Activated T-cell treated with anti-CD3 and anti-CD28 coated beads, Interleukin-2, amount 50 U/mL, for 4 hours (primary cell): ENCODE data around the gene PALS2. TPM values are rescaled to one million over a fixed set of nuclear protein-coding genes. Genes with fewer than 3 reads are reported as not detected.

Experiments
- ATAC-seq, 2 donors: fragments of 200-7000 bp; cut with Tn5 transposase; one replicate each; pipeline ENCODE4 v1.10.0; 2021
- DNase-seq: peaks from one replicate; pipeline ENCODE4 v3.0.0-alpha.2; 2020
- H3K27me3 Mint-ChIP-seq: one replicate; pipeline ENCODE4 v1.8.0; 2021; ENCODE audit warnings: low read depth, mixed read lengths
- H3K36me3 Mint-ChIP-seq: one replicate; pipeline ENCODE4 v1.8.0; 2022; ENCODE audit warnings: mixed read lengths; ENCODE audit not compliant: insufficient read depth
- H3K4me1 Mint-ChIP-seq: one replicate; pipeline ENCODE4 v1.8.0; 2021; ENCODE audit warnings: low read depth, mixed read lengths
- H3K4me3 Mint-ChIP-seq: one replicate; pipeline ENCODE4 v1.8.0; 2021; ENCODE audit warnings: mild to moderate bottlenecking, moderate library complexity, mixed read lengths
- H3K9me3 Mint-ChIP-seq: one replicate; pipeline ENCODE4 v1.8.0; 2021; ENCODE audit warnings: mixed read lengths
- total RNA-seq, 3 donors: library from RNA; stranded (reverse); gene quantifications; one replicate each; pipeline ENCODE4 v1.2.1, GENCODE V29; 2021

Gene PALS2, protein sequence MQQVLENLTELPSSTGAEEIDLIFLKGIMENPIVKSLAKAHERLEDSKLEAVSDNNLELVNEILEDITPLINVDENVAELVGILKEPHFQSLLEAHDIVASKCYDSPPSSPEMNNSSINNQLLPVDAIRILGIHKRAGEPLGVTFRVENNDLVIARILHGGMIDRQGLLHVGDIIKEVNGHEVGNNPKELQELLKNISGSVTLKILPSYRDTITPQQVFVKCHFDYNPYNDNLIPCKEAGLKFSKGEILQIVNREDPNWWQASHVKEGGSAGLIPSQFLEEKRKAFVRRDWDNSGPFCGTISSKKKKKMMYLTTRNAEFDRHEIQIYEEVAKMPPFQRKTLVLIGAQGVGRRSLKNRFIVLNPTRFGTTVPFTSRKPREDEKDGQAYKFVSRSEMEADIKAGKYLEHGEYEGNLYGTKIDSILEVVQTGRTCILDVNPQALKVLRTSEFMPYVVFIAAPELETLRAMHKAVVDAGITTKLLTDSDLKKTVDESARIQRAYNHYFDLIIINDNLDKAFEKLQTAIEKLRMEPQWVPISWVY
- total RNA-seq: 10 to 100 TPM; 38.3 to 47.4 (median 46.4) TPM

DNA sequence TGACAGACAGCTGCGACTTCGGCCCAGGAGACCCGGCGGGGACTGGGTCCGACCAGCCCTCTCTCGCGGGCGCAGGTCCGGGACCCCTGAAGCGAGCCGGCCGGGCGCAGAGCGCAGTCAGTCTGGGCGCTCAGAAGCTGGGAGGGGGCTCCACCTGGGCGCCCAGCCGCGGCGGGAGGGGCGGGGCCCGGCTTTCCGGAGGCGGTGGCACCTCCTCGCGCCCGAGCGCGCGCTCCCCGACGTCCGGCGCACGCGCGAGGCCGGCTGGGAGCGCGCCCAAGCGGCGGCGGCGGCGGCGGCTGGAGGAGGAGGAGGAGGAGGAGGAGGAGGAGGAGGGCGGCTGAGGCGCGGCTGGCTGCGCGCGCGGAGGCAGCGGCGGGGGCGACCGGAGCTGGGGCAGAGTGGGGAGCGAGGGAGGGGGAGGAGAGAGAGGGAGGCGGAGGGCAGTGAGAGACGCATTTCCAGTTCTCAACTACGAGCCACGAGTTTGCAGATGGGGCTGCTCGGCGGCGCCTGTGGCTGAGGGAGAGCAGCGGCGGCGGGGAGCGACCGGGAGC, at the start of gene PALS2:
Gene PALS2 (plus strand): TSS at position 456 of the 557 bp plus-strand sequence. CDS start 50,216 bp downstream, outside the sequence.
- Mint-ChIP-seq H3K27me3 (peaks cover 2% of the 10 kb centered on the region), H3K36me3 (no peaks in the 10 kb centered on the region), H3K4me3 (peak within 1 kb of the TSS; percentile 95), H3K9me3 (no peaks in the 10 kb centered on the region), H3K4me1 (peaks cover 35% of the 10 kb centered on the region)
- ATAC-seq (peak; percentile 60 to 65), DNase-seq (peak; percentile 82)

DNA sequence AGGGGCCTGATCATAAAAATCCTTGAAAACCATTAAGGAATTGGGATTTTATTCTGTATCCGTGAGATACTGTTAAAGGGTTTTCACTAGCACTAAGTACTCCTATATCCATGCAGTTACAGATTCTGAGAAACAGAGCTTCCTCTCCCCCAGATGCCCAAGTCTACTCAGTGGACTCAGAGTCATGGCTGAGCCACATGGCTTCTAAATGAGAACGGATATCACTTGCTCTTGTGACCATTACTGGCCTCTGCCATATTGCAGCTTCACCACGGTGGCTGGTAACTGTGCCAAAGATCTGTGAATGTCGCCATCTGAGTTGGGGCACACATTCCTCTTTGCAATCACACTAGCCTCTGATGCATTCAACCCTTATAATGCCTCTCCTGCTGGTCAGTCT, 42.0 kb upstream of the PALS2 start:
- H3K9me3 Mint-ChIP-seq: no peaks in the 10 kb centered on the region
- H3K4me1 Mint-ChIP-seq: no peaks in the 10 kb centered on the region
- ATAC-seq: no peak
- peaks cover 2% of the 10 kb centered on the region for H3K27me3 Mint-ChIP-seq
- H3K4me3 Mint-ChIP-seq: no peak overlapping the region
- DNase-seq: no peak
- H3K36me3 Mint-ChIP-seq: no peaks in the 10 kb centered on the region

DNA sequence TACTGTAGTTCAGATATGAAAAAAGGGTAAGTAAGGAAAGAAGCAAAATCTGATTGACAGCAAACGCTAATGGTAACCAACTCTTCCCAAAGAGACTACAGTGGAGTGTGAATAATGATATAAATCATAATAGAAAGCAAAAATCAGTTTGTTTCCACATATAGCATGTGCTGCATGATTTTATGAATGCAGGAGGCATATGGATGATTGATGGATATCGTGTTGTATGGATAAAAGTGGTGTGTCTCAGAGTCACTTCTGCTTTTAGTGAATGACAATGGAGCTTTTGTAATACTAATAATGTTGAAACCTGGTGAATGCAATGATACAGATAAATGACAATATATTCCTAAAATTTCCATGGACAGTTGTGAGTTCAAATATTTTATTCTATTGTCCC, 36.6 kb upstream of the PALS2 start:
- Mint-ChIP-seq H3K4me3 (no peak overlapping the region), H3K9me3 (no peaks in the 10 kb centered on the region), H3K4me1 (no peaks in the 10 kb centered on the region), H3K27me3 (no peaks in the 10 kb centered on the region), H3K36me3 (no peaks in the 10 kb centered on the region)
- ATAC-seq (no peak), DNase-seq (no peak)

DNA sequence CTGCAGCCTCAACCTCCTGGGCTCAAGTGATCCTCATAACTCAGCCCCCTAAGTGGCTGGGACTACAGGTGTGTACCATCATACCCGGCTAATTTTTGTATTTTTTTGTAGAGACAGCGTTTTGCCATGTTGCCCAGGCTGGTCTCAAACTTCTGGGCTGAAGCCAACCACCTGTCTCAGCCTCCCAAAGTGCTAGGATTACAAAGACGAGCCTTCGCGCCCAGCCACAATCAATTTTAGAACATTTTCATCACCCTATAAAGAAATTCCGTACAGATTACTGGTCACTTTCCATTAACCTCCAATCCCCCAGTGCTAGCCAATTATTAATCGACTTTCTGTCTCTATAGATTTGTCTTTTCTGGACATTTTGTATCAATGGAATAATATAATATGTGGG, 32.3 kb upstream of the PALS2 start:
- H3K4me3 Mint-ChIP-seq: no peak overlapping the region
- ATAC-seq: no peak
- no peaks in the 10 kb centered on the region for H3K9me3 Mint-ChIP-seq
- no peaks in the 10 kb centered on the region for H3K36me3 Mint-ChIP-seq
- DNase-seq: no peak
- H3K27me3 Mint-ChIP-seq: peaks cover 5% of the 10 kb centered on the region
- no peaks in the 10 kb centered on the region for H3K4me1 Mint-ChIP-seq

DNA sequence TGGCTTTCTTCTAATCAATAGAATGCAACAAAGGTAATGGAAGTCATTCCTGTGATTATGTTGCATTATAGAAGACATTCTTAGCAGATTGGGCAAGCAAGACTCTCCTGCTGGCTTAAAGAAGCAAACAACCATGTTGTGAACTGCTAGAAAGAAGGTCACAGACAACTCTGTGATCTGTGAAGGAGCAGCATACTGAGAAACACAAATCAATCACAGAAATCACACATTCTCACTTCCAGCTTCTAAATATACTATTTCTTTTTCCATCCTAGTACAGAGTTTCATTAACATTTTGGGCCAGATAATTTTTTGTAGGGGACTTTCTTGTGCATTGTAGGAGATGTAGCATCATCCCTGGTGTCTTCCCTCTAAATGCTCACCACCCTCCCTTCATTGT, 28.0 kb upstream of the PALS2 start:
- Mint-ChIP-seq H3K9me3 (no peaks in the 10 kb centered on the region), H3K27me3 (peaks cover 10% of the 10 kb centered on the region), H3K4me1 (no peaks in the 10 kb centered on the region), H3K36me3 (no peaks in the 10 kb centered on the region), H3K4me3 (no peak overlapping the region)
- DNase-seq (no peak), ATAC-seq (no peak)

DNA sequence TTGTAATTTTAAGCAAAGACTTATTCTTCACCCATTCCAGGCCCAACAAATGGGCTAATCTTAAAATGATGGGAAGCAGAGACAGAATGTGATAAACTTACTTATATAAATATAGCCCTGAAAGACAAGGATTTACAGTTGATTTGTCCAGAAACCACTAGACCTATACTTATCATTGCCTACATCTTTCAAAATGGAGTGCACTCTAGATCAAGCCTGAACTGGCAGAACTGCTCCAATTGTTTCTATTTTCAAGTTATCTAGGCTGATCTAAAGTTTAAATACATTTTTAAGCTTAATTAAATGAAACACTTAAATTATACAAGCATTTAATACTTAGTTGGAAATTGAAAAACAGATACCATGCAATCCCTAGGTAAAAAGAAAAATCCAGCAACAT, 24.9 kb upstream of the PALS2 start:
- Mint-ChIP-seq H3K4me3 (no peak overlapping the region), H3K9me3 (no peaks in the 10 kb centered on the region), H3K36me3 (no peaks in the 10 kb centered on the region), H3K27me3 (peaks cover 10% of the 10 kb centered on the region), H3K4me1 (no peaks in the 10 kb centered on the region)
- DNase-seq: no peak
- no peak for ATAC-seq

DNA sequence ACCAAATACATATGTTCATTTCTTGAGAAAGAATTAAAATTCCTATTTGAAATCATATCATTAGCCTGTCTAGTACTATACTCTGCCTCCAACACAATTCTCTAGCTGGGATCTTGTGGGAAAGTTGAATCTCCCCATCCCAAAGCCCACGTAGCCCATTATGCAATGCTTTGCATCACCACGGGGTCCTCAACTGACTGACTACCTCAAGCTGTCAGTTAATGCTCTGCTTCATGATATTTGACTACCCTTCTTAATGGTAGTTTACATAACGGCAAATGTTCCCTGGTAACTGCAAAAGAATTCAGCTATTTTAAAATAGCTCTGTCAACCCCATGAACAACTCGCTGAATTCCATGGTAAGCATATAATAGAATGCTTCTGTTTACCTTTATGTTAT, 23.3 kb upstream of the PALS2 start:
- DNase-seq: no peak
- no peaks in the 10 kb centered on the region for H3K4me1 Mint-ChIP-seq
- no peaks in the 10 kb centered on the region for H3K36me3 Mint-ChIP-seq
- peaks cover 10% of the 10 kb centered on the region for H3K27me3 Mint-ChIP-seq
- H3K4me3 Mint-ChIP-seq: no peak overlapping the region
- H3K9me3 Mint-ChIP-seq: no peaks in the 10 kb centered on the region
- no peak for ATAC-seq

DNA sequence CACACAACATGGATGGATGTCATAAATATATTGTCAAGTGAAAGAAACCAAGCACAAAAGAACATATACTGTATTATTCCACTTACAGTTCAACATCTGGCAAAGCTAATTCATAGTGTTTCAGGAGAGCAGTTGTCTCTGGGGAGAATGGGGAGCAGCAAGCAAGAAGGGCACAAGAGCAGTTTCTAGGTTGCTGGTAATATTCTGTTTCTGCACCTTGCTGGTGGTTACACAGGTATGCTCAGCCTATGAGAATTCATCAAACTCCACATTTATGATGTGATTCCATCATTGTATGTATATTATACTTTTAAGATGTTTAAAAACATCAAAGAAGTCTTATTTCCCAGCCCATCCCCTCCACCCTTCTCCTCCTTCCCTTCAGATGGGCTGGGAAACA, 18.1 kb upstream of the PALS2 start:
- H3K4me1 Mint-ChIP-seq: peaks cover 2% of the 10 kb centered on the region
- ATAC-seq: no peak
- H3K9me3 Mint-ChIP-seq: no peaks in the 10 kb centered on the region
- DNase-seq: no peak
- H3K36me3 Mint-ChIP-seq: no peaks in the 10 kb centered on the region
- no peak overlapping the region for H3K4me3 Mint-ChIP-seq
- no peaks in the 10 kb centered on the region for H3K27me3 Mint-ChIP-seq

DNA sequence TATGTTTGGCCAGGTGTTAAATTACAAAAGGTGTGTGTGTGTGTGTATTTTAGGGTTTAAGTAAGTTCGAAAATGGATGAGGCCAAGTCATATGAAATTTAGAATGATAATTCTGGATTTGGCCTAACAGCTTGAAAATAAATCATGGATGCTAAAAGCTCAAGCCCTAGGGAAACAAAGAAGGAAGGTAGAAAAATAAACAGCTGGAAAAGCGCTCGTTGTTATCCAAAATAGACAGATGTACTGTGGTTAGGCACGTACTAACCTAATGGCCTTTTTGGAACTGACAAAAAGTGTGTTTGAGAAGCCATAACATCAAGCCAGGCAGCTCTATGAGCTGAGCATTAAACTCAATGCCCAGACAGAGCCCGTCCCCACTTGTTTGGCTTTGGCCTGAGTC, 17.5 kb upstream of the PALS2 start:
- H3K4me1 Mint-ChIP-seq: peaks cover 7% of the 10 kb centered on the region
- no peaks in the 10 kb centered on the region for H3K36me3 Mint-ChIP-seq
- no peaks in the 10 kb centered on the region for H3K27me3 Mint-ChIP-seq
- ATAC-seq (no peak), DNase-seq (no peak)
- H3K9me3 Mint-ChIP-seq: no peaks in the 10 kb centered on the region
- no peak overlapping the region for H3K4me3 Mint-ChIP-seq

DNA sequence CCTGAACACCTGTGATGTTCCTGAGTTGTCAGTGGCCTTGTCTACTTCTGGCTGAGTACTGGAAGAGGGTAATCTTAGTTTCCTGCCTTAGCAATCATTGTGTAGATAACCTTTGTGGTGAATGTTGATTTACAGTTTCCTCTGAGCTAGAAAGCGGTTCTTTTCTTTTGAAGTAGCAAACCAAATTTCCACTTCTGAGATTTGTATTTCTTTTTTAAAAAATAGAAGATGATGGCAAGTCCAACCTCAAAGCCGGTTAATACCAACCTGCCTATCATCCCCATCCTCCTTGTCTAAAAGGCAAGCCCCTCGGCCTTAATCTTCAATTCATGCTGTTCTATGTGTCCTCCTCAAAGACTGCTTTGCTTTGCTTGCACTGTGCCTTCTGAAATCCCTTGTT, 12.5 kb upstream of the PALS2 start:
- Mint-ChIP-seq H3K27me3 (no peaks in the 10 kb centered on the region), H3K4me1 (peaks cover 18% of the 10 kb centered on the region), H3K9me3 (no peaks in the 10 kb centered on the region), H3K4me3 (peak overlapping the region; percentile 9), H3K36me3 (no peaks in the 10 kb centered on the region)
- ATAC-seq (peak; percentile 34 to 41), DNase-seq (no peak)

DNA sequence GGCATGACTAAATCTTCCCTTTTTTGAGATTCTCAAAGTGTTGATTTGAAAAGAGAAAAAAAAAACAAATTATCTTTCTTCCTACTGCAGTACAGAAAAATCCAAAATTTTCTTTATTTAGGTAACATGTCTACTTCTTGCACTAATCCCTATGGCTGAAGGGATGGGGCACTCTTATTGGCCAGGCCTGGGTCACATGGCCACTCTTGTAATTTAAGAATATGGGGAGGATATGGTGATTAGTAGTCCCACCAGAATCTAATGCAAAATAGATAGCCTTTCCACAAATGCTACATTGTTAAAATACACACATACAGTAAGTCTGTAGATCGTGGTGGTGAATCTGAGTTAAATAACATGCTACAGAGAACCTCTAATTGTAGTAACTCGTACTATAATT, 7.0 kb upstream of the PALS2 start:
- H3K36me3 Mint-ChIP-seq: no peaks in the 10 kb centered on the region
- ATAC-seq: no peak
- H3K4me3 Mint-ChIP-seq: no peak overlapping the region
- H3K27me3 Mint-ChIP-seq: peaks cover 5% of the 10 kb centered on the region
- H3K9me3 Mint-ChIP-seq: no peaks in the 10 kb centered on the region
- DNase-seq: no peak
- peaks cover 6% of the 10 kb centered on the region for H3K4me1 Mint-ChIP-seq

DNA sequence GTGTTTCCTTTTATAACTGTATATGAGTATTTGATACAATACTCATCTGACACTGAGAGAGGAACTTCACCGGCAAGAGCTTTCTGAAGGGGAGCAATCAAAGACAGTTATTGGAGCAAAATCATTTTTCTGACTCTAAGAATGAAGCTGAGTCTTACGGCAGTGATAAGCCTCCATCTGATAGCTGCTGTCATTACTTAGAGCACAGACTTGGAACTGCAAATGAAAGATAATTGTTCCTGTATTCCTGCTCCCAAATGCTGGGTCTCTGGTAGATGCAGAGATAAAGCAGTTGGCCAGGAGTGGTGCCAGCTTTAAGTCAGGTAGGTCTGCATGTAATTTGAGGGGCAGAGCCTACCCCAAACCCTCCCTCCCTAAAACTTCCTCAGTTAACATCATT, 2.3 kb upstream of the PALS2 start:
- H3K4me3 Mint-ChIP-seq: no peak overlapping the region
- H3K27me3 Mint-ChIP-seq: peaks cover 5% of the 10 kb centered on the region
- ATAC-seq (no peak), DNase-seq (no peak)
- no peaks in the 10 kb centered on the region for H3K9me3 Mint-ChIP-seq
- H3K36me3 Mint-ChIP-seq: no peaks in the 10 kb centered on the region
- peaks cover 23% of the 10 kb centered on the region for H3K4me1 Mint-ChIP-seq

DNA sequence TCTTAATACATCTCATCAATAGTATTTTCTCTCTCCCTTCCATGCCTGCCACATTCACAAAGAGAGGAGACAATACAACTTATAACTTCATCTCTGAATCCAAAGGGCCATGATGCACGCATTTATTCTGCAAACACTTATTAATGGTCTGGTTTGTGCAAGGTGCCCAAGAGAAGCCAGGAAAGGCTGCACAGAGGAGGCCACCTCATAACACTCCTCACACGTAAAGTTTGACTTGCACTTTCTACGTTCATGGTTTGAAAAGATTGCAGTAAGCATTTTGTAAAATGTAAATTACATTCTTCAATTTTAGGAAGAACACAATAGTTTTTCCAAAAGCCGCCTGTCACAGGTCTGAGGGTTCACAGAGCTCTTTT, 1.2 kb upstream of the PALS2 start:
- no peaks in the 10 kb centered on the region for H3K36me3 Mint-ChIP-seq
- DNase-seq (no peak), ATAC-seq (no peak)

DNA sequence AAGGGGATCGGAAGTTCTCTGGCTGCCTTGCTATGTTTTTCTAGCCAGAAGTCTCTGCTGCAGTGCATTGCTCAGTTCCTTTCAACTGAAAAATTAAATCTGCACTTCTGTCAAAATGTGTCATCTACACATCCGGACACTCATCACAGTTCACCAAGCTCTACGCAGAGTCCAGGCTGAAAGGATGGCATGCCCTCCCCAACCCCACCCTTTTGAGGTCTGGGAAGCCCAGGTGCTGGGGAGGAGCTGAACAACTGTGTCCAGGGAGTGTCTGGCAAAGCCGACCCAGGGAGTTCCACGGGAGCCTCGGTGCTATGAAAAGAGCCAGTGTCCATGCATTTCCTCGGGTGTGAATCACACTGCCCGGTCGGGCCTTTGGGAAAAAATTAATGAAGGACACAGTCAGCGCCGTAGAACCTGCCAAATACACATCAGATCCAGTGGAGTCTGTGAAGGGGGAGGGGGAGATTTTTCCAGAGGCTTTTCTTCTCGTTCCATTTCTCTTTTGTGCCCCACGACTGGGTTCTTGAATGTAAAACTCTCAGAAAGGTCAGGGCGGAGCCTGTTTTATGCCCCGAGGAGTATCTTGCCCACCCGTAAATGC, 757 bp upstream of the PALS2 start:
- peaks cover 31% of the 10 kb centered on the region for H3K4me1 Mint-ChIP-seq
- H3K36me3 Mint-ChIP-seq: no peaks in the 10 kb centered on the region

More for the DNA sequence above, 1.2 kb upstream of the PALS2 start:
- Mint-ChIP-seq H3K4me3 (peak overlapping the region; percentile 84), H3K9me3 (no peaks in the 10 kb centered on the region), H3K4me1 (peaks cover 30% of the 10 kb centered on the region), H3K27me3 (peaks cover 2% of the 10 kb centered on the region)

More for the DNA sequence above, 757 bp upstream of the PALS2 start:
- peak overlapping the region; percentile 84 for H3K4me3 Mint-ChIP-seq
- peaks cover 2% of the 10 kb centered on the region for H3K27me3 Mint-ChIP-seq
- peak; percentile 35 to 42 for ATAC-seq
- DNase-seq: no peak
- H3K9me3 Mint-ChIP-seq: no peaks in the 10 kb centered on the region
